Naive thymus-derived CD4-positive, alpha-beta T cell (primary cell): ENCODE measurements around the gene MAML2. TPM values are rescaled to one million over a fixed set of nuclear protein-coding genes. Genes with fewer than 3 reads are reported as not detected.
A peak's percentile ranks its signal among the peaks of the same experiment; 100 is the strongest.

Experiments
- ATAC-seq: fragments of 150-1000 bp; cut with Tn5 transposase; 2 replicates; pipeline ENCODE4 v1.10.0; 2021; ENCODE audit warnings: mild to moderate bottlenecking, moderate library complexity
- CTCF ChIA-PET: fragments of 350-600 bp; sonication (Branson Sonifier 250); formaldehyde crosslinking; loops from one replicate; lab custom pipeline; 2021; ENCODE audit warnings: antibody characterized with exemption; lab: Charles Lee
- POLR2A ChIA-PET: fragments of 350-600 bp; sonication (Branson Sonifier 250); formaldehyde crosslinking; loops from one replicate; lab custom pipeline; 2021; ENCODE audit warnings: antibody characterized with exemption, inconsistent platforms; lab: Charles Lee
- DNase-seq, 9 donors: peaks; one replicate each; pipeline versions ENCODE4 v3.0.0 to v3.0.0-alpha.2; 2020 to 2022; ENCODE audit warnings: mixed read lengths in 1 of 9
- H3K27ac ChIP-seq: one replicate; pipeline ENCODE4 v1.7.0; 2013; ENCODE audit warnings: mild to moderate bottlenecking, low read depth, low read length, moderate library complexity
- H3K27me3 ChIP-seq, 2 donors: one replicate each; pipeline ENCODE4 v1.7.0; 2013; ENCODE audit warnings: low read length in 2 of 2, mild to moderate bottlenecking in 2 of 2, moderate library complexity in 2 of 2; ENCODE audit not compliant: control insufficient read depth in 2 of 2, insufficient read depth in 2 of 2
- H3K36me3 ChIP-seq, 3 experiments: 1 replicate in 2 of 3; 2 replicates in 1 of 3; pipeline ENCODE4 v1.7.0; 2013; ENCODE audit warnings: low read length in 3 of 3, mild to moderate bottlenecking in 3 of 3, moderate library complexity in 1 of 3; ENCODE audit not compliant: insufficient read depth in 3 of 3, control insufficient read depth in 2 of 3
- H3K4me1 ChIP-seq, 2 donors: one replicate each; pipeline ENCODE4 v1.7.0; 2013; ENCODE audit warnings: low read length in 2 of 2, mild to moderate bottlenecking in 2 of 2, moderate library complexity in 1 of 2; ENCODE audit not compliant: control insufficient read depth in 2 of 2, insufficient read depth in 2 of 2
- H3K4me3 ChIP-seq: 2 replicates; pipeline ENCODE4 v1.7.0; 2013; ENCODE audit warnings: mild to moderate bottlenecking, low read length
- H3K9me3 ChIP-seq, 3 experiments: 1 replicate in 2 of 3; 2 replicates in 1 of 3; pipeline ENCODE4 v1.7.0; 2013; ENCODE audit warnings: low read length in 3 of 3; ENCODE audit not compliant: control insufficient read depth in 2 of 3
- H3K27ac Mint-ChIP-seq, 9 donors: one replicate each; pipeline ENCODE4 v1.8.0; 2020 to 2022; ENCODE audit warnings: mixed read lengths in 9 of 9, mild to moderate bottlenecking in 8 of 9, moderate library complexity in 5 of 9, inconsistent platforms in 2 of 9
- H3K27me3 Mint-ChIP-seq, 5 donors: one replicate each; pipeline ENCODE4 v1.8.0; 2021 to 2022; ENCODE audit warnings: mixed read lengths in 5 of 5, mild to moderate bottlenecking in 1 of 5
- H3K36me3 Mint-ChIP-seq, 5 donors: one replicate each; pipeline ENCODE4 v1.8.0; 2020 to 2022; ENCODE audit warnings: mixed read lengths in 5 of 5, mild to moderate bottlenecking in 3 of 5, inconsistent platforms in 1 of 5
- H3K4me1 Mint-ChIP-seq, 7 donors: one replicate each; pipeline ENCODE4 v1.8.0; 2020 to 2022; ENCODE audit warnings: mixed read lengths in 7 of 7, mild to moderate bottlenecking in 3 of 7, inconsistent platforms in 1 of 7
- H3K4me3 Mint-ChIP-seq, 10 donors: one replicate each; pipeline ENCODE4 v1.8.0; 2020 to 2022; ENCODE audit warnings: mild to moderate bottlenecking in 10 of 10, mixed read lengths in 10 of 10, moderate library complexity in 6 of 10, inconsistent platforms in 2 of 10
- H3K9me3 Mint-ChIP-seq, 11 donors: one replicate each; pipeline ENCODE4 v1.8.0; 2020 to 2022; ENCODE audit warnings: mixed read lengths in 11 of 11, mild to moderate bottlenecking in 4 of 11, inconsistent platforms in 1 of 11, moderate library complexity in 1 of 11
- intact Hi-C, 2 donors: fragments of 100-400 bp; cut with micrococcal nuclease; formaldehyde crosslinking; loops; one replicate each; pipeline ENCODE4 v1.15.1; 2023
- polyA plus RNA-seq, 2 donors: library from polyadenylated mRNA; unstranded; fragments of 300-500 nt; fragmentation: Illumina TruSeq; gene quantifications; one replicate each; pipeline ENCODE4 v1.2.3, GENCODE V29; 2021
- total RNA-seq, 6 experiments: library from RNA in 5 of 6; stranded (reverse) in 5 of 6; gene quantifications; 1 replicate in 5 of 6; 2 replicates in 1 of 6; pipeline ENCODE4 v1.2.3 and lab custom pipeline; 2021 to 2026

The MAML2 gene
- total and polyA plus RNA-seq, 7 experiments from 2014 or later, result 12.6 to 81.3 (median 52.5) TPM

DNA sequence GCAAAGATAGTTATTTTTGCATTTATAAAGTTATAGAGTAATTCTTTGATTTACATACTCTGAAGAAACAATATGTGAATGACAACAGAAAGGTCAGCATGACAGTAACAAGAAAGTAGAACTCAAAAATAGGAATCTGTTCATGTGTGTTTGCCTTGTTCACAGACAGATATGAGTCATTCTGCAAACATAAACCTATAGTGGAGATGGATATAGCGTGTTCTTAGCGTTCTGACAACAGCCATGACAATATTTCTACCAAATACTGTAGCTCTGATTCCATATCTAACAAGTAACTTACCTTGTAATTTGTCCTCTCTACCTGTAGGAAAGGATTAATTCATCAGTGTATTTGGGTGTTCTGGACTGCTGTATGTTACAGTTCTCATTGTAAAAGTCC, 210.6 kb downstream of the MAML2 start:
- no peaks in the 10 kb centered on the region for H3K9me3 ChIP-seq
- H3K36me3 Mint-ChIP-seq, result peaks cover 13 to 54% (median 30%) of the 10 kb centered on the region in 5 donors
- ChIA-PET POLR2A (interaction anchor here (0.6 to 0.8 kb wide), 2 partner anchors 10 to 12 kb away, joined by 3 to 4 read pairs; no protein-coding TSS in a partner anchor), CTCF (interaction anchor here (1.0 kb wide), 1 partner anchor 211 kb away, joined by 3 read pairs; the partner anchor contains the start of gene MAML2)
- ATAC-seq, result peak; percentile 25
- no peak overlapping the region for H3K4me3 Mint-ChIP-seq
- no peak for DNase-seq
- H3K27me3 Mint-ChIP-seq, result no peaks in the 10 kb centered on the region
- no peaks in the 10 kb centered on the region for H3K27me3 ChIP-seq
- H3K9me3 Mint-ChIP-seq, result peaks cover 0 to 5% (median 0%) of the 10 kb centered on the region in 11 donors
- no peak overlapping the region for H3K27ac ChIP-seq
- intact Hi-C loops, result no loop called here
- peaks cover 9 to 27% of the 10 kb centered on the region in 2 donors for H3K4me1 ChIP-seq
- H3K4me1 Mint-ChIP-seq, result peaks cover 38 to 82% (median 72%) of the 10 kb centered on the region in 7 donors
- peak overlapping the region in 2 of 9 donors; percentile 2 to 5 for H3K27ac Mint-ChIP-seq
- H3K36me3 ChIP-seq, result no peaks in the 10 kb centered on the region
- no peak overlapping the region for H3K4me3 ChIP-seq

DNA sequence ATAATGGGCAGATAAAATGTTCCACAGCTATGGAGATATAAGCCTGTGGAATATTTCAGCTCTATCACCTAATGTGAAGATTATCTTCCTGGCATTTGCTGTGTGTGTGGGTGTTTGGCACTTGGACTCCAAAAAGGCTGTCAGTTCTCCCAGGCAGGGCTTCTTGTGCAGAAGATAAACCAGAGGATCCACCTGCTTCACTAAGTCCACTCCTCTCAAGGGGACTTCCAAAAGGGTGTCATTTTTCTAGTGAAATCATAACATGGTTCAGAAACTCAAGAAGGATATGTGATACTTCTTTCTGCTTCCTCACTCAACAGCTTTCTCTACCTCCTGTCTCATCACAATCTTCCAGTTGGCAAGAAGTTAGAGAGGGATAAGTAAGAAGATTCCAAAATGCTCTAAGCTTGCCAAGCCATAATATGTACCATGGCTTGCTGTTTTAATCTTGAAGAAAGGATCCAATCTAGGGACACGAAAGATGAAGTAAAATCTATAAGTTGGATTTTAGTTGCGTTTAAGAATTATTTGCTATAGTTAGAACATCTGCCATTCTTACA, 212.9 kb downstream of the MAML2 start:
- no peak overlapping the region for H3K27ac ChIP-seq
- H3K4me1 ChIP-seq, result peaks cover 6 to 14% of the 10 kb centered on the region in 2 donors
- H3K27ac Mint-ChIP-seq, result peak overlapping the region; percentile 25 to 88 (median 57)
- peaks cover 15 to 58% (median 43%) of the 10 kb centered on the region in 5 donors for H3K36me3 Mint-ChIP-seq
- H3K4me3 Mint-ChIP-seq, result no peak overlapping the region
- DNase-seq, result no peak
- H3K27me3 Mint-ChIP-seq, result no peaks in the 10 kb centered on the region
- H3K36me3 ChIP-seq, result no peaks in the 10 kb centered on the region
- H3K9me3 Mint-ChIP-seq, result peaks cover 0 to 4% (median 0%) of the 10 kb centered on the region in 11 donors
- H3K27me3 ChIP-seq, result no peaks in the 10 kb centered on the region
- intact Hi-C loops, result no loop called here
- no peak for ATAC-seq
- CTCF ChIA-PET, result interaction anchor here (0.6 to 0.8 kb wide), 2 partner anchors 75 to 118 kb away, joined by 3 read pairs; no protein-coding TSS in a partner anchor
- peaks cover 29 to 84% (median 72%) of the 10 kb centered on the region in 7 donors for H3K4me1 Mint-ChIP-seq
- no peaks in the 10 kb centered on the region for H3K9me3 ChIP-seq
- POLR2A ChIA-PET, result no interaction called here
- no peak overlapping the region for H3K4me3 ChIP-seq

DNA sequence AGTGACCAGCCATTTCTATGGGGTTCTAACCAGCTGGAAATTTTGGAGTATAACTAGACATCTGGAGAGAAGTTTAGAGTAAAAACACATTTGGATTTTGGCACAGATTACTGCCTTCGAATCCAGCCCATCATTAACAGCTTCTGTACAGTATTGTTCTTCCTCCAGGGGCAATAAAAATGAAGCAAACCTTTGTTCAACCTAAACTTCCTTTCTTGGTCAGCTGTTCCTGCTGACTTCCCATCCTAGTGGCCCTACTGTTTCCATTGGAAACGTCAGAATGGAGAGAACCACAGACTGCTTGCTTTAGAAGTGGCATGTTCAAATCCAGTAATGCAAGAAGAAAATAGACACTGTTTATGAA, 215.4 kb downstream of the MAML2 start:
- ChIA-PET CTCF (interaction anchor here (1.5 kb wide), 1 partner anchor 216 kb away, joined by 4 read pairs; the partner anchor contains the start of gene MAML2), POLR2A (interaction anchor here (0.9 kb wide), 1 partner anchor 12 kb away, joined by 3 read pairs; no protein-coding TSS in a partner anchor)
- H3K4me1 Mint-ChIP-seq, result peaks cover 24 to 91% (median 77%) of the 10 kb centered on the region in 7 donors
- peak overlapping the region in 1 of 10 donors; percentile 26 for H3K4me3 Mint-ChIP-seq
- intact Hi-C loops, result no loop called here
- H3K27me3 Mint-ChIP-seq, result no peaks in the 10 kb centered on the region
- peaks cover 0 to 4% (median 0%) of the 10 kb centered on the region in 11 donors for H3K9me3 Mint-ChIP-seq
- H3K9me3 ChIP-seq, result no peaks in the 10 kb centered on the region
- DNase-seq (no peak), ATAC-seq (no peak)
- no peak overlapping the region for H3K4me3 ChIP-seq
- H3K27ac Mint-ChIP-seq, result peak overlapping the region in 5 of 9 donors; percentile 27 to 81 (median 48)
- H3K27me3 ChIP-seq, result no peaks in the 10 kb centered on the region
- peaks cover 0 to 8% (median 0%) of the 10 kb centered on the region in 3 experiments for H3K36me3 ChIP-seq
- H3K4me1 ChIP-seq, result peaks cover 17 to 21% of the 10 kb centered on the region in 2 donors
- peaks cover 10 to 61% (median 51%) of the 10 kb centered on the region in 5 donors for H3K36me3 Mint-ChIP-seq
- no peak overlapping the region for H3K27ac ChIP-seq

- H3K9me3 Mint-ChIP-seq, result peaks cover 0 to 4% (median 0%) of the 10 kb centered on the region in 11 donors
- intact Hi-C loops, result no loop called here
- DNase-seq (no peak), ATAC-seq (no peak)
- Histone ChIP-seq H3K27me3 (no peaks in the 10 kb centered on the region), H3K27ac (no peak overlapping the region), H3K4me1 (peaks cover 17 to 21% of the 10 kb centered on the region in 2 donors), H3K9me3 (no peaks in the 10 kb centered on the region), H3K36me3 (peaks cover 0 to 9% (median 0%) of the 10 kb centered on the region in 3 experiments), H3K4me3 (no peak overlapping the region)
- POLR2A ChIA-PET, result interaction anchor here (0.9 kb wide), 1 partner anchor 11 kb away, joined by 3 read pairs; no protein-coding TSS in a partner anchor
- CTCF ChIA-PET, result interaction anchor here (1.5 kb wide), 1 partner anchor 216 kb away, joined by 4 read pairs; the partner anchor contains the start of gene MAML2
- peaks cover 10 to 63% (median 56%) of the 10 kb centered on the region in 5 donors for H3K36me3 Mint-ChIP-seq
- no peaks in the 10 kb centered on the region for H3K27me3 Mint-ChIP-seq
- H3K4me1 Mint-ChIP-seq, result peaks cover 24 to 91% (median 75%) of the 10 kb centered on the region in 7 donors
- peak overlapping the region in 4 of 10 donors; percentile 3 to 28 (median 22) for H3K4me3 Mint-ChIP-seq
- peak overlapping the region in 8 of 9 donors; percentile 21 to 81 (median 52) for H3K27ac Mint-ChIP-seq
These were observed 215.9 kb downstream of the MAML2 start for GRCh38 chr11:96126917-96127595.

GRCh38 chr11:96125400-96125799, 217.6 kb downstream of the MAML2 start:
- no peak for DNase-seq
- CTCF ChIA-PET, result no interaction called here
- ATAC-seq, result no peak
- Histone ChIP-seq H3K9me3 (no peaks in the 10 kb centered on the region), H3K36me3 (peaks cover 0 to 12% (median 0%) of the 10 kb centered on the region in 3 experiments), H3K27ac (no peak overlapping the region), H3K27me3 (no peaks in the 10 kb centered on the region), H3K4me1 (peaks cover 17 to 21% of the 10 kb centered on the region in 2 donors), H3K4me3 (no peak overlapping the region)
- Mint-ChIP-seq H3K4me1 (peaks cover 24 to 84% (median 70%) of the 10 kb centered on the region in 7 donors), H3K36me3 (peaks cover 14 to 67% (median 57%) of the 10 kb centered on the region in 5 donors), H3K9me3 (peaks cover 0 to 4% (median 0%) of the 10 kb centered on the region in 11 donors), H3K4me3 (peak overlapping the region in 4 of 10 donors; percentile 5 to 29 (median 15)), H3K27me3 (no peaks in the 10 kb centered on the region), H3K27ac (peak overlapping the region in 7 of 9 donors; percentile 18 to 87 (median 48))
- intact Hi-C loops, result no loop called here
- POLR2A ChIA-PET, result no interaction called here

DNA sequence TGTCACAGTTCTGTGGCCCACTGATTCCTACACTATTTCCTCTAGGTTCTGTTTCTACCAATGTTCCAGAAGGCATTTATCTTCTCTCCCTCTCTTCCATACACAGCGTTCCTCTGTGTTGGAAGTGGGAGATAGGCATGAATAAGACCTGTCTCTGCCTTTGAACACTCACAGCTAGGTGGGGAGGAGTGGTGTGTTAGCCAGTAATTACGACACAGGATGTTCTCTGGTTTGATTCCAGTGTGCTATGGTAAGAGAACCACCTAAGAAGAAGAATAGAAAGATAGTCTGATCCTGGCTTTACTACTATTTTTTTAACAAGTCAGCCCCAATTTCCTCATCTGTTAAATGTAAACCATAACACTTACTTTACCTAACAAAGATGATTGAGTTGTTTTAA, 218.8 kb downstream of the MAML2 start:
- Mint-ChIP-seq H3K4me1 (peaks cover 23 to 86% (median 68%) of the 10 kb centered on the region in 7 donors), H3K27me3 (no peaks in the 10 kb centered on the region), H3K36me3 (peaks cover 14 to 66% (median 54%) of the 10 kb centered on the region in 5 donors), H3K4me3 (peak overlapping the region in 4 of 10 donors; percentile 2 to 48 (median 26)), H3K27ac (peak overlapping the region in 7 of 9 donors; percentile 25 to 88 (median 48)), H3K9me3 (peaks cover 0 to 3% (median 0%) of the 10 kb centered on the region in 11 donors)
- ChIA-PET POLR2A (no interaction called here), CTCF (no interaction called here)
- peaks cover 0 to 17% (median 0%) of the 10 kb centered on the region in 3 experiments for H3K36me3 ChIP-seq
- no peaks in the 10 kb centered on the region for H3K27me3 ChIP-seq
- DNase-seq (peak in 4 of 9 donors; percentile 14 to 40 (median 22)), ATAC-seq (peak; percentile 59)
- peaks cover 17 to 21% of the 10 kb centered on the region in 2 donors for H3K4me1 ChIP-seq
- intact Hi-C loops, result no loop called here
- no peak overlapping the region for H3K4me3 ChIP-seq
- H3K9me3 ChIP-seq, result no peaks in the 10 kb centered on the region
- H3K27ac ChIP-seq, result no peak overlapping the region
